SH-SY5Y (cell line): ENCODE measurements around the gene PYGM.

ENCODE experiments used
- GATA2 ChIP-seq: IDR thresholded peaks from 2 replicates; pipeline ENCODE4 v1.6.1; 2011; ENCODE audit warnings: mild to moderate bottlenecking, low read depth, low read length
- GATA3 ChIP-seq: IDR thresholded peaks from 2 replicates; pipeline ENCODE4 v1.6.1; 2011; ENCODE audit warnings: low read depth, mild to moderate bottlenecking, low read length, moderate library complexity

DNA sequence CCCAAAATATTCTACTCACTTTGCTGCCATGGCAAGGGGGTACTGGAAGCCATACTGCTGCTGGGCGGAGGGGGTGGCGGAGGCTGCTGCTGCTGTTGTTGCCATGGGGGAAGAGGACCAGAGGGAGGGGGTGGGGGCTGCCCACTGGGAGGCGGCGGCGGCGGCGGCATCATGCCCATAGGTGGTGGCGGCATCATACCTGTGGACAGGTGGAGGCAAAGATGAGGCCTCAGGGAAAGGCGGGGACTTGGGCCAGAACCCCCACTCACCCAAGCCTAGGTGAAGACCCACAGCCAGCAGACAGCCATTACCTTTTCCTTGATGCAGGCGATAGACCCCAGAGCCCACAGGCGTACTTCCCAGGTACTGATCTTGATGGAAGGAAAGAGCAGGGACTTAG is 7.1 kb upstream of the PYGM start:
- TF ChIP-seq GATA2 (no peak), GATA3 (no peak)
